Skeletal muscle satellite cell (primary cell): Measurements from ENCODE around the gene HHATL. TPM values are rescaled to one million over a fixed set of nuclear protein-coding genes. Genes with fewer than 3 reads are reported as not detected.

Experiments
- H3K27me3 ChIP-seq: 2 replicates; pipeline ENCODE4 v1.7.0; 2013; ENCODE audit warnings: low read length; ENCODE audit not compliant: control insufficient read depth, insufficient read depth
- H3K36me3 ChIP-seq: 2 replicates; pipeline ENCODE4 v1.7.0; 2013; ENCODE audit warnings: mild to moderate bottlenecking, control low read depth, low read length; ENCODE audit not compliant: insufficient read depth
- H3K4me1 ChIP-seq: 2 replicates; pipeline ENCODE4 v1.7.0; 2013; ENCODE audit warnings: low read length; ENCODE audit not compliant: control insufficient read depth, insufficient read depth
- H3K4me2 ChIP-seq: 2 replicates; pipeline ENCODE4 v1.7.0; 2013; ENCODE audit warnings: mild to moderate bottlenecking, low read length
- H3K4me3 ChIP-seq: 2 replicates; pipeline ENCODE4 v1.7.0; 2013; ENCODE audit warnings: low read length
- H3K9ac ChIP-seq: 2 replicates; pipeline ENCODE4 v1.7.0; 2013; ENCODE audit warnings: mild to moderate bottlenecking, low read depth, low read length, moderate library complexity
- H3K9me3 ChIP-seq: replicated peaks from 2 replicates; pipeline ENCODE4 v1.7.0; 2013; ENCODE audit warnings: mild to moderate bottlenecking, control low read depth, low read length
- total RNA-seq: library from RNA; depleted of rRNA; stranded (reverse); fragments of >200 nt; gene quantifications from 2 replicates; pipeline ENCODE4 v1.2.3, GENCODE V29; 2012; rRNA removed

The HHATL gene, protein sequence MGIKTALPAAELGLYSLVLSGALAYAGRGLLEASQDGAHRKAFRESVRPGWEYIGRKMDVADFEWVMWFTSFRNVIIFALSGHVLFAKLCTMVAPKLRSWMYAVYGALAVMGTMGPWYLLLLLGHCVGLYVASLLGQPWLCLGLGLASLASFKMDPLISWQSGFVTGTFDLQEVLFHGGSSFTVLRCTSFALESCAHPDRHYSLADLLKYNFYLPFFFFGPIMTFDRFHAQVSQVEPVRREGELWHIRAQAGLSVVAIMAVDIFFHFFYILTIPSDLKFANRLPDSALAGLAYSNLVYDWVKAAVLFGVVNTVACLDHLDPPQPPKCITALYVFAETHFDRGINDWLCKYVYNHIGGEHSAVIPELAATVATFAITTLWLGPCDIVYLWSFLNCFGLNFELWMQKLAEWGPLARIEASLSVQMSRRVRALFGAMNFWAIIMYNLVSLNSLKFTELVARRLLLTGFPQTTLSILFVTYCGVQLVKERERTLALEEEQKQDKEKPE
- not detected in 2 replicates for total RNA-seq

DNA sequence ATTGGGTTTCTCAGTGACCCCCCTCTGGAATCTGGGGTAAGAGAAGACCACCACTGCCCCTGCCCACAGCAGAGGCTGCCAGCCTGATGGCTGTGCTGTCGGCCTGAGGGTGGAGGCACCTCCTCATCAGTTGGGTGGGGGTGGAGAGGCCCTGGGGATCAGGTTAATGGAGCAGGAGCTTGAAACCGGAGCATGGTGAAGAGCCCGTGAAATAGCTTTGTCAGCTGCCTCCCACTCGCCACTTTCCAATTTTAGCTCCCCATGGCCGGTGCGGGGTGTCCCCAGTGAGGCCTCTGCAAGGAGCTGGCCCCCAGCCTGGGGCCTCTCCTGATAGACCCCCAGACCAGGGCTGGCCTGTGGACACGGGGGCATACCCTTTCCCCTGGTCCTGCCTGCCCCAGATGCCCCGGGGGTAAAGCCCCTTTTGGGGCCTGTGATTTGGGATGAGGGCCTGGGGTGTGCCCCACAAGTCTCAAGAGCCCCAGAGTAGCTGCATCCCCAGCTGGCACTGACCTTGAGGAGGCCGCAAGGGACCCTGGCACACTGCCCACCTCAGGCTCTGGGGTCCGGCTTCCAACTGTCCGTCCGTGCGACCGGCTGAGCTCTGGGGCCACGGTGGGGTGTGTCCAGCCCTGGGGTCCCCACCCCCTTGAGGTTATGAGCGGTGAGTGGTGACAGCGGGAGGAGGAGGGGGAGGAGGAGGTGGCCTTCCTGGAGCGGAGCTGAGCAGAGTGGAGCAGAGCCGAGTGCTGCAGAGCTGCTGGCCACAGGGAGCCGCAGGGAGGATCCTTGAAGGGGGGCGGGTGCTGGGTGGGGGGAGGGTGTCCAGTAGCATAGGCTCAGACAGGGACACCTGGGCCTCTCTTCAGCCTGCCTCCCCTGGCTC is at the start of gene HHATL:
Gene HHATL (minus strand): TSS at position 733 of the 886 bp plus-strand sequence. CDS start 1,972 bp downstream, outside the sequence.
- no peak within 1 kb of the TSS for H3K4me2 ChIP-seq

DNA sequence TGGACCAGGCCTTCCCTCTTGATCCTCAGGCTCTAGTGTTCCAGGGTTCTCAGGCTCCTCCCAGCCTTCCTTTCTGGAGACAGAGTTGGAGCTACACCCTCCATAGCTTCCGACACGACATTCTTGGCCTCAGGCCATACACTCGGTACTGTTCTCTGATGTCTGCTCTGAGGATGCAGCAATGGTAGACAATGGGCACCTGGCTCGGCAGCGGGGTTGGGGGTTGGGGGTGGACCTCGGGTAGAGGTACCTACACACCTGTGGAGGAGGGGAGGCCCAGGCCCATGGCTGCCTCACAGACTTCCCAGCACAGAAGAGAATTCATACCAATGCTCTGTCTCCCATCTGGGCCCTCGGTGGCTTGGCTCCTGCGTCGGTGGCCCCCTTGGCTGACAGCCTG is 49.0 kb upstream of the HHATL start:
- Histone ChIP-seq H3K27me3 (peaks cover 5% of the 10 kb centered on the region), H3K4me2 (no peak overlapping the region), H3K9ac (no peak overlapping the region), H3K4me3 (no peak overlapping the region), H3K4me1 (no peaks in the 10 kb centered on the region), H3K9me3 (no peaks in the 10 kb centered on the region), H3K36me3 (no peaks in the 10 kb centered on the region)

More for the DNA sequence above, at the start of gene HHATL:
- Histone ChIP-seq H3K27me3 (peaks cover 24% of the 10 kb centered on the region), H3K9me3 (no peaks in the 10 kb centered on the region), H3K9ac (no peak within 1 kb of the TSS), H3K36me3 (no peaks in the 10 kb centered on the region), H3K4me3 (no peak within 1 kb of the TSS), H3K4me1 (peaks cover 3% of the 10 kb centered on the region)

DNA sequence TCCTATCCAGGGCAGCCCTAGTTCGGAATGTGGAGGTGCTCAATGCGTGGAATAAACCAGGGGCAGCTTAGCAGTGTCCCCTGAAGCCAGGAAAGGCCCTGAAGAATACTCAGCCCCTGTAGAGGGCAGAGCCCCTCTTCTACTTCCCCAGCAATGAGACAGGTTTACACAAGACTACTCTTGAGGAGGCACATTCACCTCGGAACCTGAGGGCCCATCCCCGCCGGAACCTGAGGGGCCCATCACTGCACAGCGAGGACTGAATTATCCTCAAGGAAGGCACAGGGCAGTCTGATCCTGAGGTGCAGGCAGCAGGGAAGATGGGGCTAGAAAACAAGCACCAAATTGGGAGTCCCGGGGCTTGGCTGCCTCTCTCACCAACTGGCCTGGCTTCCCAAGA is 48.2 kb upstream of the HHATL start:
- H3K4me3 ChIP-seq: no peak overlapping the region
- H3K4me2 ChIP-seq: no peak overlapping the region
- peaks cover 5% of the 10 kb centered on the region for H3K27me3 ChIP-seq

DNA sequence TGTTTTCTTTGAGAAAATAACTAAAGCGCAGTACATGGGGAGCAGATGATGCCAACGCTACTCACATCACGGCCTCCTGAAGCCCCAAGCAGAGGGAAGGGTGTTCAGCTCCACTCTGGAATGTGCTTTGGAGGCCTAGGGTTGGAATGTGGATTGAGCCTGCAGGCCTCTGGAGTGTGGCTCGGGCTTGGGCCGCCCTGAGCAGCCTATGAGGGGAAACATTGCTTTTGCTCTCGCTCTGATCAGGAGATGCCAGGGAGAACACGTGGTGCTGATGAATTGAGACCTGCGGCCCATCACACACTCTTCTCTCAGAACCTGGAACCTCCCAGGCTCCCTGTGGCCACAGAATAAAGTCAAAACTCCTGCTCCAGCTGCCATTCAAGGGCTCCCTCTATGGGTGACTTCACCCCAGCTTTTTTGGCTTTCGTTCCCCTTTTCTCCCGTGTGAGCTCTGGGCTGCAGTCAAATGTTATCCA is 47.2 kb upstream of the HHATL start:
- Histone ChIP-seq H3K9ac (no peak overlapping the region), H3K9me3 (no peaks in the 10 kb centered on the region), H3K27me3 (peaks cover 5% of the 10 kb centered on the region), H3K4me3 (no peak overlapping the region), H3K4me2 (no peak overlapping the region), H3K4me1 (no peaks in the 10 kb centered on the region), H3K36me3 (no peaks in the 10 kb centered on the region)

More for the DNA sequence above, 48.2 kb upstream of the HHATL start:
- Histone ChIP-seq H3K36me3 (no peaks in the 10 kb centered on the region), H3K9me3 (no peaks in the 10 kb centered on the region), H3K4me1 (no peaks in the 10 kb centered on the region), H3K9ac (no peak overlapping the region)

DNA sequence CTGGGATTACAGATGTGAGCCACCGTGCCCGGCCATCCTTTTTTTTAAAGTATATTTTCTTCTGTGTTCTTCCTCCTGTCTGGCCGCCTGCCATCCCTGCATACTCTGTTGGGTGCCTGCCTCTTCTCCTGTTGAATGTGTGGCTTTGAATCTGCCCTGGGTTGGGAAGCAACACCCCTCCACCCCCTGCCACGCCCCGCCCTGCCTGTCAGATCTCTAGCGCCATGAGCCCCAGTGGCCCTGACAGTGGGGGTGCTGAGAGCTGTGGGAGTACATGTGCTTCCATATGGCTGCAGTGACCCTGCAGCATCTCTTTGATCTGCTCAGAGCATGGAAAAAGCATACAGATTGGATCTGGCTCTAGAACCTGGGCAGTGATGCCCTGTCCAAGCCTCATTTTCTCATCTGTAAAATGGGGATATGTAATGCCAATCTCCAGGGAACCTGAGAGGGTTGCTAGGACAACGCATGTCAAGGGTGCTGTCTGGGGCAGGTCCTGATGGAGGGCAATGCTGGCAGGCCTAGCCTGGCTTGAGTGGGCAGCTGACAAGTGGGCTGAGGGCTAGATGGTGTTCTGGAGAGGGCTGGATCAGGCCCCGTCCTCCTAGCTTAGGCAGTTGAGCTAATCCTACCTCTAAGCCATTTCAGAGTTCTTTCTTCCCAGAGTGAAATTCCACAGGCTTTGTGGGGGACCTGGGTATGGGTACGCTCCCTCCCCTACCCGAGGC is 46.6 kb upstream of the HHATL start:
- H3K9me3 ChIP-seq: no peaks in the 10 kb centered on the region
- H3K9ac ChIP-seq: no peak overlapping the region
- no peaks in the 10 kb centered on the region for H3K4me1 ChIP-seq
- H3K36me3 ChIP-seq: no peaks in the 10 kb centered on the region
- no peak overlapping the region for H3K4me3 ChIP-seq
- H3K4me2 ChIP-seq: no peak overlapping the region
- H3K27me3 ChIP-seq: peaks cover 2% of the 10 kb centered on the region

DNA sequence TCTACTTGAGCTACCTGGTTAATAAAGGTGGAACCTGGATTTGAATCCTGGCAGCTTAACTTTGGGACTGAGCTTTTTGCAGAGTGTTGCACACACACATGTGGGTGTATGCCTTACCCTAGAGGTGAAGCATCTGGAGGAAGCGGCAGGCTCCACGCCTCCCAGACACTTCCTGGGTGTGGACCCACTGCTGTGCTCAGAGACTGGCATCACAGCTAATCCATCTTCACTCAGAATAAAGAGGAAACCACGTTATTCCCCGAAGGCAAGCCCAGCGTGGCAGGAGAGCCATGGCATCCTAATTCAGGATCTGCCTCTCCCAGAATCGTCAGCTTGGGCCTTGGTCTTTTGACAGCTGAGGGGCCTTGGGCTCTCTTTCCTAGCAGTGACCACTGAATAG is 45.0 kb upstream of the HHATL start:
- Histone ChIP-seq H3K9ac (no peak overlapping the region), H3K4me1 (no peaks in the 10 kb centered on the region), H3K36me3 (no peaks in the 10 kb centered on the region), H3K4me2 (no peak overlapping the region), H3K4me3 (no peak overlapping the region), H3K27me3 (no peaks in the 10 kb centered on the region), H3K9me3 (no peaks in the 10 kb centered on the region)

DNA sequence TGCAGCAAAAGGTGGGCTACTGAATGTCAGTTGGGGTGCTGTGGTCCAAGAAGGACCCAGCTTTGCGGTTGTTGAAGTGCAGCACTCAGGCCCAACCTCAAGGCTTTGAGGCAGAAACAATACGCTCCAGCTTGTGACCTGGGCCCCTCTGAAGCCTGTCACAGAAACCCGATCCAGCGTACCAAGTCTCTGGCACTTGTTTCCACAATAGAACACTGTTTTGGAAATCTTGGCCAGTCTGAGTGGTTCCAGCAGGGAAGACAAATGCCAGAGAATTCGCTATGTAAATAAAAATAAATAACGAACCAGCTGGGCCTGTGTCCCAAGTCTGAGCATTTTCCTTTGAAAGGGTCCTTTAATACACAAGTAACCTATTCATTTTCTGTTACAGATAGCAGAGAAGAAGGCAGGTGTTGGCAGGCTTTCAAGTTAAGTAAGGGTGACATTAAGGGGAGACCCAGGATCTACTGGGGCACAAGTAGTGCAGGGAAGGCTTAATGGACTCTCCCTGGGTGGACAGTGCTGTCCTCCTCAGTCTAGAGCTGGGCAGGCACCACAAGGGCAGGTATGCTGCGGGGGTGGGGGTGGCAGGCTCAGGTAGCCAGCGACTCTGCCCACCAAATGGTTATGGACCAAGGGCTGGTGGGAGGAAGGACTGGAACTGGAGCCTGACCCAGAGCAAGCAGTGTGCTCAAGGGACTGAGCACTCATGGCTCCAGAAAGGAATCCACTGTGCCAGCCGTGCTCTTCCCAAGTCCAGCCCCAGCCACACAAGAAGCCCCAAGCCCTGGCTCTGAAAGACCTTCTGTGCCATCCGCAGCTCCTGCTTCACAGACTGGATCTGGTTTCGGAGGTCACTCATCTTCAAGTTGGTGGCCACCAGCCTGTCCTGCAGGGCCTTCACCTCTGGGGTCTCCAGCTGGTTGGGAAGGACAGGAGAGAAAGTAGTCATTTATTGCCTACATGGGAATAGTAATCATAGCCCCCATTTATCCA is 44.2 kb upstream of the HHATL start:
- Histone ChIP-seq H3K9me3 (no peaks in the 10 kb centered on the region), H3K9ac (no peak overlapping the region), H3K36me3 (no peaks in the 10 kb centered on the region), H3K4me2 (no peak overlapping the region), H3K4me1 (no peaks in the 10 kb centered on the region), H3K27me3 (no peaks in the 10 kb centered on the region), H3K4me3 (no peak overlapping the region)

DNA sequence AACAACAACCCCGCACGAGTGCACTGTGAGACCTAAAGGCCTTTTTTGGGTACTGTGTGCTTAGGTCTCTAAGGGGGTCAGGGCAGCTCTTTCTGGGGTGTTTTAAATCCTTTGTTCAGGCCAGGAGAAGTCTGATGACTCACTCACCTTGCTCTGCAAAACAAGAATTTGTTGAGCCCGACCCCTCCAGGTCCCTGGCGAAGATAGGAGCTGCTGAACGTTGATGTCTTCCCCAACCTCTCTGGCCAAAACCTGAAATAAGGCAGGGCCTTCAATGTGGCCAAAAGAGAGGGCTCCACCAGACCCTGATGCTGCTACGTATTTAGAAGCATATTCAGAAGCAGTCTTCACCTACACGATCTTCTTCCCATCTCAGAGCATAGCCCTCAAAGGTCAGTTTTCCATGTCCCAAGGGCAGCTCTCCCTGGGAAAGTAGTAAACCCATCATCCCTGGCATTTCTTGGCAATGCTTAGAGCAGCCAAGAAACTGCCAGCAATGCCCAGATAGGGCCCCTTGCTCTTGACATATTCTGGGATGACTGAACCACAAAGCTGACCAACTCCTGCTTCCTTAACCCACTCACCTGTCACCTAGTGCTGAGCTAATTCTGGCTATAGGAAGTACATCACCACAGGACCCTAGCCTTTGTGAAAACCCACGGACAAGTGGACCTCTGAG is 43.3 kb upstream of the HHATL start:
- H3K4me3 ChIP-seq: no peak overlapping the region
- no peak overlapping the region for H3K4me2 ChIP-seq
- no peaks in the 10 kb centered on the region for H3K36me3 ChIP-seq
- no peaks in the 10 kb centered on the region for H3K4me1 ChIP-seq
- H3K27me3 ChIP-seq: no peaks in the 10 kb centered on the region
- H3K9ac ChIP-seq: no peak overlapping the region
- no peaks in the 10 kb centered on the region for H3K9me3 ChIP-seq

DNA sequence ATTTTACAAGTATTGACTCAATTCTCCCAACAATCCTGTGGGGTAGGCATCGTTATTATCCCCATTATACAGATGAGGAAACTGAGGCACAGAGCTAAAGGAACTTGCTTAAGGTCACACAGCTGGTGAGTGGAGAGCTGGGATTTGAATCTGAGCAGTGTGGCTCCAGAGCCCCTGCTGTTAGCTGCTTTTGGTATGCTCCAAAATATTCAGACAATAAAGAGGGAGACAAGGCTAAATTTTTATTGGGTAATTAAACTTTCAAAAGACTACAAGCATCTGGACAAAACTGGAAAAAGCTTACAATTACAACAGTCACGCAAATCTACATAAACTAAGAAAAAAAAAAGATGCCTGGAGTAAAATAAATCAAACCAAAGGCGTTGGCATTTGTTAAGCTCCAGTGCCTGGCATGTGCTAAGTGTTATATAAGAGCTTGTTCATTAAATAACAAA is 42.7 kb upstream of the HHATL start:
- H3K27me3 ChIP-seq: no peaks in the 10 kb centered on the region
- H3K4me1 ChIP-seq: no peaks in the 10 kb centered on the region
- no peak overlapping the region for H3K4me2 ChIP-seq
- H3K9me3 ChIP-seq: no peaks in the 10 kb centered on the region
- H3K9ac ChIP-seq: no peak overlapping the region
- H3K36me3 ChIP-seq: no peaks in the 10 kb centered on the region
- no peak overlapping the region for H3K4me3 ChIP-seq
